ENCODE data around the gene DCC.

Gene DCC

DNA sequence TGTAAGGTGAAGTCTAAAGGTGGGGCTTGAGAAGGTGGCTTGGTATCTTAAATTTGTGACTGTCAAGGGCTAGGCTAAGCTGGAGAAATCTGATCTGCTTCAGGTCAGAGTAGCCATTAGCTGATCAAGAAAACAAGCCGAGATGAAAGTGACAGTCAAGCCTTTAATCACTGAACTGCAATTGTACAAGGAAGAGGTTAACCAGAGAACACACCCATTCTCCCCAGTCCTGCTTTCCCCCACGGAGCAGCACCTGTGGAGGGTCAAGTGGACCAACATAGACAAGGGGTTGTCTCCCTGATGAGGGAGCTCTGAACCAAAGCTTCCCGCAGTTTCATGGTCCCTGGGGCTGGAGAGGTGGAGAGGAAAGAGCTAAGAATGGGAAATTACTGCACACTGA is 901.2 kb downstream of the DCC start:
- DNase-seq: no peak
- no peak overlapping the region for H3K4me3 ChIP-seq (ENCODE audit: low read depth, low read length)
- TF ChIP-seq, protein P1, sequence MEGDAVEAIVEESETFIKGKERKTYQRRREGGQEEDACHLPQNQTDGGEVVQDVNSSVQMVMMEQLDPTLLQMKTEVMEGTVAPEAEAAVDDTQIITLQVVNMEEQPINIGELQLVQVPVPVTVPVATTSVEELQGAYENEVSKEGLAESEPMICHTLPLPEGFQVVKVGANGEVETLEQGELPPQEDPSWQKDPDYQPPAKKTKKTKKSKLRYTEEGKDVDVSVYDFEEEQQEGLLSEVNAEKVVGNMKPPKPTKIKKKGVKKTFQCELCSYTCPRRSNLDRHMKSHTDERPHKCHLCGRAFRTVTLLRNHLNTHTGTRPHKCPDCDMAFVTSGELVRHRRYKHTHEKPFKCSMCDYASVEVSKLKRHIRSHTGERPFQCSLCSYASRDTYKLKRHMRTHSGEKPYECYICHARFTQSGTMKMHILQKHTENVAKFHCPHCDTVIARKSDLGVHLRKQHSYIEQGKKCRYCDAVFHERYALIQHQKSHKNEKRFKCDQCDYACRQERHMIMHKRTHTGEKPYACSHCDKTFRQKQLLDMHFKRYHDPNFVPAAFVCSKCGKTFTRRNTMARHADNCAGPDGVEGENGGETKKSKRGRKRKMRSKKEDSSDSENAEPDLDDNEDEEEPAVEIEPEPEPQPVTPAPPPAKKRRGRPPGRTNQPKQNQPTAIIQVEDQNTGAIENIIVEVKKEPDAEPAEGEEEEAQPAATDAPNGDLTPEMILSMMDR (IDR thresholded peaks at IDR 0.05; ENCODE audit: low read depth, low read length): no peak
- no peaks in the 10 kb centered on the region for H3K4me1 ChIP-seq
- no peaks in the 10 kb centered on the region for H3K9me3 ChIP-seq
- H3K36me3 ChIP-seq: no peaks in the 10 kb centered on the region
- H3K27me3 ChIP-seq: no peaks in the 10 kb centered on the region

DNA sequence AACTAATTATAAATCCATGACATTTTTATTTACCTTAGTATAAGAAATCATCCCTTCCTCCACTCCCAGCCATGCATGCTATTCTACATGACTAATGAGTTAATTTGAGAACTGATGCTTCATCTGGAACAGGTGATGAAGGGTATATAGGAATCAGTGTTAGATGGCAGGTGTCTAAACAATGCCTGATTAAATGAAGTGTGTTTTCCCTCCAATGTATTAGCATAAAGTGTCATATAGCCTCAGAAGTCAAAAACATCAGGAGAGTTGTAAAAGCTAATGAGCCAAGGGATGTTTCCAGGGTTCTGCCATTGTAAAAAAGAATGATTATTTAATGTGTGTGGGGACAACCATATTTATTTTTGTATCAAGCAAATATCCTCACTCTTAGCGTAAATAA is 913.8 kb downstream of the DCC start:
- H3K4me3 ChIP-seq (ENCODE audit: low read depth, low read length): no peak overlapping the region
- H3K4me1 ChIP-seq: no peaks in the 10 kb centered on the region
- TF ChIP-seq, protein P1 (IDR thresholded peaks at IDR 0.05; ENCODE audit: low read depth, low read length): no peak
- H3K36me3 ChIP-seq: no peaks in the 10 kb centered on the region
- H3K9me3 ChIP-seq: no peaks in the 10 kb centered on the region
- no peaks in the 10 kb centered on the region for H3K27me3 ChIP-seq
- no peak for DNase-seq

DNA sequence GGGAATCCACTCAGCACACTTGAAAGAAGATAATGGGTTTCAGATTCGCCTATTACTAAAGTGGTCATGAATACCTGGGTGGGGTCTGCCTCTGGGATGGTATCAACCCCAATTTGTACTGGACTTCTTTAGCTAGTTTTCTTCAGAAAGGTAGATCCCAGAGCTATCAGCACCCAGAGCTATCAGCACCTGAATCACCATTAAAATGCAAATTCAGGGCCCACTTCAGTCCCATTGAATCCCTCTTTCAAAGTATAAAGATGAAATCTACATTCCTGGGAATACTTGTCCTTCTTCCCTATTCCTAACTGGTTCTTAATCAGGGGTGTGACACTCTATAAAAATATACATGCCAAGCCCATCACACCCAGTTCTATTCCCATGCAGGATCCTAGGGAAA is 914.3 kb downstream of the DCC start:
- DNase-seq: no peak
- Histone ChIP-seq H3K4me1 (no peaks in the 10 kb centered on the region), H3K27me3 (no peaks in the 10 kb centered on the region), H3K4me3 (ENCODE audit: low read depth, low read length) (no peak overlapping the region), H3K36me3 (no peaks in the 10 kb centered on the region), H3K9me3 (no peaks in the 10 kb centered on the region)
- TF ChIP-seq, protein P1 (IDR thresholded peaks at IDR 0.05; ENCODE audit: low read depth, low read length): no peak

DNA sequence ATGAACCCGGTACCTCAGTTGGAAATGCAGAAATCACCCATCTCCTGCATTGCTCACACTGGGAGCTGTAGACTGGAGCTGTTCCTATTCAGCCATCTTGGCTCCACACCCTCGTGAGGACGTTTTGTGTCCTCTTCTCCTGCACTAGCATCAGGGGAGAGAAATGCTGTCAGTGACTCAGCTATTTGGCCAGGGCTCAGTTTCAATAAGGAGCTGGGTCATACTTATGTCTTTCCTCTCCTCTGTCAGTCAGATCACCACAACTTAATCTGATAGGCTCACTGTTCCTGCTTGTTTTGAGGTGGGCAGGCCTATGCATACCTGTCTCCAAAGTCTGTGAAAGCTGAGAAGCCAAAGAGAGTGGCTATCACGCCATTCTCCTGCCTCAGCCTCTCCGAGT is 921.2 kb downstream of the DCC start:
- H3K27me3 ChIP-seq: no peaks in the 10 kb centered on the region
- TF ChIP-seq, protein P1 (IDR thresholded peaks at IDR 0.05; ENCODE audit: low read depth, low read length): no peak
- no peak overlapping the region for H3K4me3 ChIP-seq (ENCODE audit: low read depth, low read length)
- H3K36me3 ChIP-seq: no peaks in the 10 kb centered on the region
- no peaks in the 10 kb centered on the region for H3K9me3 ChIP-seq
- DNase-seq: no peak
- no peaks in the 10 kb centered on the region for H3K4me1 ChIP-seq

DNA sequence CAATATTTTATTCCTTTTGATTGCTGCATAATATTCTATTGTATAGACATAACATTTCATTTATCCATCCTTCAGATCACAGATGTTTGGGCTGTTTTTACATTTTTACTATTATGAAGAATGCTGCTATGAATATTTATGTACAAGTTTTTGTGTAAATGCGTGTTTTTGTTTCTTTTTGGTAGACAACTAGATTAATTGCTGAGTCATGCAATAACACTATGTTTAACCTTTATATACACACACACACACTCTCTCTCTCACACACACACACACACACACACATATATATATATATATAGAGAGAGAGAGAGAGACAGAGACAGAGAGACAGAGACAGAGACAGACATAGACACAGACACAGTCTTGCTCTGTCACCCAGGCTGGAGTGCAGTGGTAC is 926.9 kb downstream of the DCC start:
- Histone ChIP-seq H3K4me1 (no peaks in the 10 kb centered on the region), H3K9me3 (no peaks in the 10 kb centered on the region), H3K36me3 (no peaks in the 10 kb centered on the region), H3K4me3 (ENCODE audit: low read depth, low read length) (no peak overlapping the region), H3K27me3 (no peaks in the 10 kb centered on the region)
- DNase-seq: no peak
- TF ChIP-seq, protein P1 (IDR thresholded peaks at IDR 0.05; ENCODE audit: low read depth, low read length): no peak

DNA sequence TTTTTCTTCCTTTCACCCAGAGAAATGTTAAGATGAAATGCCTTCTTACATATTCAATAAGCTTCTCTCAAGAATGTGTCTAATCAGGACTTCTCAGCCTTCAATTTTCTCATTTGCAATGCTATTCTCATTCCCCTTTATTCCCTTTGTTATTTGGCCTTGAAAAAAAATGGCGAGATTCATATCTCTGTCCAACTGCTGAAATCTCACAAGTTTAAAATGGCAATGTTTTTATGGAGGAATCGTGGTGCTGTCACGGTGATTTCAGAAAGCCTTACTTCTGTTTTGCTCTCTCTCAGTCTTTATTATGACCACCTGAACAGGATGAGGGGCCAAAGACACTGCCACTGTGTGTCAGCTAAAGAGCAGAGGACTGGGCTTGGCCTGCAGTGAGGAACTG is 928.5 kb downstream of the DCC start:
- TF ChIP-seq, protein P1 (IDR thresholded peaks at IDR 0.05; ENCODE audit: low read depth, low read length): no peak
- Histone ChIP-seq H3K9me3 (no peaks in the 10 kb centered on the region), H3K36me3 (no peaks in the 10 kb centered on the region), H3K4me1 (no peaks in the 10 kb centered on the region), H3K4me3 (ENCODE audit: low read depth, low read length) (no peak overlapping the region), H3K27me3 (no peaks in the 10 kb centered on the region)
- no peak for DNase-seq

All from BE2C (cell line).